ENCODE data around the gene HEATR5A.

GRCh38 chr14:31439561-31439960, 19.2 kb upstream of the HEATR5A start:
- TF ChIP-seq, protein P1, sequence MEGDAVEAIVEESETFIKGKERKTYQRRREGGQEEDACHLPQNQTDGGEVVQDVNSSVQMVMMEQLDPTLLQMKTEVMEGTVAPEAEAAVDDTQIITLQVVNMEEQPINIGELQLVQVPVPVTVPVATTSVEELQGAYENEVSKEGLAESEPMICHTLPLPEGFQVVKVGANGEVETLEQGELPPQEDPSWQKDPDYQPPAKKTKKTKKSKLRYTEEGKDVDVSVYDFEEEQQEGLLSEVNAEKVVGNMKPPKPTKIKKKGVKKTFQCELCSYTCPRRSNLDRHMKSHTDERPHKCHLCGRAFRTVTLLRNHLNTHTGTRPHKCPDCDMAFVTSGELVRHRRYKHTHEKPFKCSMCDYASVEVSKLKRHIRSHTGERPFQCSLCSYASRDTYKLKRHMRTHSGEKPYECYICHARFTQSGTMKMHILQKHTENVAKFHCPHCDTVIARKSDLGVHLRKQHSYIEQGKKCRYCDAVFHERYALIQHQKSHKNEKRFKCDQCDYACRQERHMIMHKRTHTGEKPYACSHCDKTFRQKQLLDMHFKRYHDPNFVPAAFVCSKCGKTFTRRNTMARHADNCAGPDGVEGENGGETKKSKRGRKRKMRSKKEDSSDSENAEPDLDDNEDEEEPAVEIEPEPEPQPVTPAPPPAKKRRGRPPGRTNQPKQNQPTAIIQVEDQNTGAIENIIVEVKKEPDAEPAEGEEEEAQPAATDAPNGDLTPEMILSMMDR (IDR thresholded peaks at IDR 0.05; ENCODE audit: borderline replicate concordance, extremely low read depth, low read length, poor library complexity, severe bottlenecking) = no peak
- TF ChIP-seq EZH2 (IDR thresholded peaks at IDR 0.05; ENCODE audit: borderline replicate concordance, low read depth, low read length, severe bottlenecking) = no peak
